Stimulated activated naive CD8-positive, alpha-beta T cell treated with anti-CD3 and anti-CD28 coated beads, Interleukin-15, amount 100 ng/mL, for 72 hours (primary cell): ENCODE results near the gene SLC38A8.

Experiments used
- ATAC-seq: fragments of 150-1000 bp; cut with Tn5 transposase; 2 replicates; pipeline ENCODE4 v1.10.0; 2021; ENCODE audit warnings: mild to moderate bottlenecking, moderate library complexity
- DNase-seq, 2 donors: peaks; one replicate each; pipeline ENCODE4 v3.0.0; 2021 to 2022
- H3K27ac Mint-ChIP-seq, 2 donors: one replicate each; pipeline ENCODE4 v1.8.0; 2022; ENCODE audit warnings: mild to moderate bottlenecking in 2 of 2, mixed read lengths in 2 of 2, moderate library complexity in 2 of 2
- H3K27me3 Mint-ChIP-seq: one replicate; pipeline ENCODE4 v1.8.0; 2022; ENCODE audit warnings: mixed read lengths
- H3K4me1 Mint-ChIP-seq: one replicate; pipeline ENCODE4 v1.8.0; 2022; ENCODE audit warnings: mild to moderate bottlenecking, mixed read lengths
- H3K4me3 Mint-ChIP-seq, 2 donors: one replicate each; pipeline ENCODE4 v1.8.0; 2022; ENCODE audit warnings: mild to moderate bottlenecking in 2 of 2, mixed read lengths in 2 of 2, moderate library complexity in 1 of 2
- H3K9me3 Mint-ChIP-seq, 2 donors: one replicate each; pipeline ENCODE4 v1.8.0; 2022; ENCODE audit warnings: mixed read lengths in 2 of 2

SLC38A8 gene

DNA sequence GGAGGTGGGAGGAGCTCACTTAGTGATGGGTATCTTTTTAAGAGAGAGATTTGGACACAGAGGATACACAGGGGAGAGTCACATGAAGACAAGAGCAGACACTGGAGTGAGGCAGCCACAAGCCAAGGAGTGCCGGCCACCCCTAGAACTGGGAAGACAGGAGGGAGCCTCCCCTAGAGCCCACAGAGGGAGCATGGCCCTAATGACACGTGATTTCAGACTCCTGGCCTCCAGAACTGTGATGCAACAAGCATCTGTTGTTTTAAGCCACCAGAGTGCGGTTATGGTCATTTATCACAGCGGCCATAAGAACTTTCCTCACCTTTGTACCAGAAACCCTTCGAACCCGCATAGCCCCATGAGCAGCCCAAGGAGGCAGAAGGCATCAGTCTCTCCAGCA is 33.3 kb downstream of the SLC38A8 start:
- Mint-ChIP-seq H3K4me1 (peaks cover 7% of the 10 kb centered on the region), H3K9me3 (peaks cover 0 to under 1% of the 10 kb centered on the region in 2 donors), H3K27ac (no peak overlapping the region), H3K27me3 (peaks cover 22% of the 10 kb centered on the region), H3K4me3 (no peak overlapping the region)
- ATAC-seq: no peak
- no peak for DNase-seq

DNA sequence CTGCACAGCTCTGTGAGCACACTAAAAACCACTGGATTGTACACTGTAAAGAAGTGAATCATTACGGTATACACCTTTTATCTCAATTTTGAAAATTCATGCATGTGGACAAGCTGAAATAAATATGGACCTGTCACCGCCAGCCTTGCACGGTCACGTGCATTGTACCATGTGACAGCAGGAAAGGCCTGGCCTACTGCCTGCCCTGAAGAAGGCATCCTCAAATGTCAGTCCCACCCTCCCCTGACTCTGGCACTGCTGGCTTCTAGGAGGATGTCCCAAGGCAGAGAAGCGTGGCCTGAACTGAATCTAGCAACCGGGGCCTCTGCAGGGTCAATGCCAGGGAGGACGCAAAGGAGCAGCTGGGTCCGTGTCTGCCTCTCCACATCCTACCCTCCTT is 34.6 kb downstream of the SLC38A8 start:
- Mint-ChIP-seq H3K27me3 (peaks cover 21% of the 10 kb centered on the region), H3K4me3 (no peak overlapping the region), H3K9me3 (no peaks in the 10 kb centered on the region), H3K4me1 (no peaks in the 10 kb centered on the region), H3K27ac (no peak overlapping the region)
- ATAC-seq: no peak
- DNase-seq: no peak

DNA sequence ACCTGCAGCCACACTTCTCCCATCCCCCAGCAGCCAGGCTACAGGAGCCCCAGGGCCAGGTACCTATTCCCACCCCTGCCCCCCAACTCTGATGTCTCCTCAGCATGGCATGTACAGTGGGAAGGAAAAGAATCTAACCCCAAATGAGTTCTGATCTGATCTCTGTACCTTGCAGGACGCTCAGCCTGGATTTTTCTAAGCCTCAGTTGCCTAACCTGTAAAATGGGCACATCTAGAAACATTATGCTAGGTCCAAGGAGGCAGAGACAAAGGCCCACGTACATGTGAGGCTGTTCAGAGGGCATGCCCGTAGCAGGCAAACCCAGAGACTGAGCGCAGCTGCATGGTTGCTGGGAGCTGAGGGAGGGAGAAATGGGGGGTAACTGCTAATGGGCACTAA is 35.1 kb downstream of the SLC38A8 start:
- ATAC-seq (no peak), DNase-seq (no peak)
- no peak overlapping the region for H3K4me3 Mint-ChIP-seq
- H3K9me3 Mint-ChIP-seq: no peaks in the 10 kb centered on the region
- no peaks in the 10 kb centered on the region for H3K4me1 Mint-ChIP-seq
- peak overlapping the region; percentile 22 to 57 for H3K27ac Mint-ChIP-seq
- peaks cover 26% of the 10 kb centered on the region for H3K27me3 Mint-ChIP-seq

DNA sequence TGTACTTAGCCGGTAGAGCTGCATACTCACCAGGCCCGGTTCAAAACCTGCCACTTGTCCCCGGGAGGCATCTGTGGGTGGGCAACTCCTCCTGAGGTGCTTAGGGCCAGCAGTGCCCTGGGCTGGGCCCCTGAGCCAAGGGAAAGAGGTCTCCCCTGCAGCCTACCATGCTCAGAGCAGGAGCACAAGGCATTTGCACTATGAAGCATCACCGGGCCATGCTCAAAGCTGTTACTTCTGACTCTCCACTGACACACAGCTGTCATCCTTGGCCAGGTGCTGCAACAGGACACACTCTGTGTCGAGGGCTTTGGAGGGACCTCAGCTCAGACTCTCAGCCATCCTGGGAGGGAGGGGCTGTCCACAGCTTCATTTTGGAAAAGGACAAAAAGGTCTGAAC is 37.2 kb downstream of the SLC38A8 start:
- Mint-ChIP-seq H3K4me3 (no peak overlapping the region), H3K9me3 (no peaks in the 10 kb centered on the region), H3K27ac (no peak overlapping the region), H3K27me3 (peaks cover 32% of the 10 kb centered on the region), H3K4me1 (no peaks in the 10 kb centered on the region)
- DNase-seq (no peak), ATAC-seq (no peak)

DNA sequence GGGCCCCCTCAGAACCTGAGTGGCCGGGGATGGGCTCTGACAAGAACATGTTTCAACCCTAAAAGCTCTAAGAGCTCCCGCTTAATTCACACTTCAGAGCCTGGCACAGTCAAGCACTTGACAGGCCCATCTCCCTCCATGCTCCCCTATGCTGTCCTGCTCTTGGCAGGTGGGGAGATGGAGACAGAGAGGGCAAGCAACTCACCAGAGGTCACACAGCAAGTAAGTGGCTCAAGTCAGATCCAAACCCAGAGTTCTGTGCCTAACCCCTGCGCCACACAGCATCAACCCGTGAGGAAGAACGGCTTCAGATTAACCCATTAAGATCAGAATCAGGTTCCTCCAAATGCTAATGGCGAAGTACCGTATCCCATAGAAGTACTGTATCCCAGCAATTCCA is 38.2 kb downstream of the SLC38A8 start:
- Mint-ChIP-seq H3K4me1 (no peaks in the 10 kb centered on the region), H3K4me3 (no peak overlapping the region), H3K27ac (no peak overlapping the region), H3K9me3 (no peaks in the 10 kb centered on the region), H3K27me3 (peaks cover 33% of the 10 kb centered on the region)
- DNase-seq (no peak), ATAC-seq (no peak)

DNA sequence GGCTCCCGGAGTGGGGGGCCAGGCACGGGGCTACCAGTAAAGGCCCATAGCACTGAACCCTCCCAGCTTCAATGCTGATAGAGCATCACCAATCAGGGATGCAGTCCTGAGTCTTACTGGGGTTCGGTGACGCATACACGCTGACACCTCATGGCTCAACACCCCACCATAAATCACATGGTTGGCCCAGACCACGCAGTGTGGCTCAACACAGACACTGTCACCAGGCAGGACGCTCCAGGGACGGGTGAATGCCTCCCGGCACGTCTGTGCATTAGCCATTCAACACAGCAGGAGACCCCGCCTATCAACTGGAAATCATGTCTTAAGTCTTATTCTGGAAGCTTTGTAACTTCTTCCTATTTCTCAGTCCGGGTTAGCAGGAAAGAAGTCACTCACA is 39.6 kb downstream of the SLC38A8 start:
- Mint-ChIP-seq H3K27ac (no peak overlapping the region), H3K4me3 (no peak overlapping the region), H3K9me3 (no peaks in the 10 kb centered on the region), H3K4me1 (no peaks in the 10 kb centered on the region), H3K27me3 (peaks cover 47% of the 10 kb centered on the region)
- no peak for ATAC-seq
- no peak for DNase-seq

DNA sequence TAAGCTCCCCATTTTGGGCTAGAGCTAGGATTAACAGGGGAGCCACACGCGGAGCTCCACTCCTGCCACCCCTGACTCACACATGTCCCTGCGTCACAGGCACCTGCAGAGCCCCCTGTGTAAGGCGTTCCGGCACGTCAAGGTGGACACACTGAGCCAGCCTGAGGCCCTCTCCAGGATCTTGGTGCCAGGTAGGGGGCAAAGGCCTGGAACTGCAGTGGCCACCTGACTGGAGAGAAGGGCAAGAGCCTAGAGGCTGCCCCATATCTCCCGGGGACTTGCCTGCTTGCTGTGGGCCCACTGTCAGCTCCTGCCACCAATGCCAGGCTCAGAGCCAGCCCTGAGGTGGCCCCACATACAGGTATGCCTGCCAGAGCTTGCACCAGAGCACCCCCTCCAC is 40.9 kb downstream of the SLC38A8 start:
- Mint-ChIP-seq H3K27ac (no peak overlapping the region), H3K4me3 (no peak overlapping the region), H3K9me3 (no peaks in the 10 kb centered on the region), H3K4me1 (no peaks in the 10 kb centered on the region), H3K27me3 (peaks cover 56% of the 10 kb centered on the region)
- DNase-seq: no peak
- ATAC-seq: no peak

DNA sequence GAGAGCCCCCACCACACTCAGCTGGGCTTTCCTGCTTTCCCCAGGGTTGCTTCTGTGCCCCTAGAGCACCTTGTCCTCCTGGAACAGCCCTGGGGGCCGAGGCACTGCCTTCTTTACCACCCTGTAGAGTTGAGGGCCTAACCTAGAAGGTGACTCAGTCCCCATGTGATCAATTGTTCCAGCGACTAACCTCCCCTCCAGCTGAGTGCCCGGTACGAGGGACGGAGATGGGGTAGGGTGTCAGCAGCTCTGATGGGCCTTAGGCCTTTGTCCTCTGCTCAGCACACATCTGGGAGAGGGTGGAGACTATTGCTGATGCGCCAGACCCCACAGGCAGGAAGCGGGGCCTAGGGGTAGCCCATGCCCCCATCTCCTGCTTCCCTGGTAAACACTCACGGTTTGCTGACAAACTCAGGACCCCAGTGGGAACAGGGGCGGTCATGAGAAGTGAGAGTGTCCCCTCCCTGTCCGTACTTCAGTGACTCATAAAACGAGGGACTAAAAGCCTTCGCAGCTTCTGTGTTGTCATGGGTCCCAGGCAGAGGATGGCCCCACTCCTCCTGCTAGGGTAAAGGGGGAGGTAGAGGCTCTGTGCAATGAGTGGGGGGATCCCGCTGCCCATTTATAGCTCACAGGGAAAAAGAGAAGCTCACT is 41.5 kb downstream of the SLC38A8 start:
- no peak for ATAC-seq
- Mint-ChIP-seq H3K9me3 (no peaks in the 10 kb centered on the region), H3K27ac (peak overlapping the region in 1 of 2 donors; percentile 19), H3K4me1 (peaks cover 2% of the 10 kb centered on the region), H3K4me3 (no peak overlapping the region), H3K27me3 (peaks cover 62% of the 10 kb centered on the region)
- DNase-seq: no peak

DNA sequence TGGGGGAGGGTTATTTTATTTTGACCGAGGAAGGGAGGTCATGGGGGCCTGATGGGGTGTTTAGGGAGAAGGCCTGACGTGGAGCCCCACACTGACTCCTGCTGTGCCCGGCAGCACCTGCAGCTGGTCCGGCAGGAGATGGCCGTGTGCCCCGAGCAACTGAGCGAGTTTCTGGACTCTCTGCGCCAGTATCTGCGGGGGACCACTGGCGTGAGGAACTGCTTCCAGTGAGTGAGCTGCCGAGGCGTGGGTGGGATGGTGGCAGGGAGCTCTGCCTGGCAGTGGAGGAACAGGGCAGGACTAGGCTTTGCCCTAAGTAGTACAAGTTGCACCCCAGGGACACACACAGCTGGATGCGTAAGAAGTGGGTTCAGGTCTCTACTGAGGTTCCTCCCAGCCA is 44.5 kb downstream of the SLC38A8 start:
- no peaks in the 10 kb centered on the region for H3K9me3 Mint-ChIP-seq
- H3K4me3 Mint-ChIP-seq: no peak overlapping the region
- H3K27me3 Mint-ChIP-seq: peaks cover 80% of the 10 kb centered on the region
- peaks cover 10% of the 10 kb centered on the region for H3K4me1 Mint-ChIP-seq
- no peak for DNase-seq
- H3K27ac Mint-ChIP-seq: no peak overlapping the region
- no peak for ATAC-seq

DNA sequence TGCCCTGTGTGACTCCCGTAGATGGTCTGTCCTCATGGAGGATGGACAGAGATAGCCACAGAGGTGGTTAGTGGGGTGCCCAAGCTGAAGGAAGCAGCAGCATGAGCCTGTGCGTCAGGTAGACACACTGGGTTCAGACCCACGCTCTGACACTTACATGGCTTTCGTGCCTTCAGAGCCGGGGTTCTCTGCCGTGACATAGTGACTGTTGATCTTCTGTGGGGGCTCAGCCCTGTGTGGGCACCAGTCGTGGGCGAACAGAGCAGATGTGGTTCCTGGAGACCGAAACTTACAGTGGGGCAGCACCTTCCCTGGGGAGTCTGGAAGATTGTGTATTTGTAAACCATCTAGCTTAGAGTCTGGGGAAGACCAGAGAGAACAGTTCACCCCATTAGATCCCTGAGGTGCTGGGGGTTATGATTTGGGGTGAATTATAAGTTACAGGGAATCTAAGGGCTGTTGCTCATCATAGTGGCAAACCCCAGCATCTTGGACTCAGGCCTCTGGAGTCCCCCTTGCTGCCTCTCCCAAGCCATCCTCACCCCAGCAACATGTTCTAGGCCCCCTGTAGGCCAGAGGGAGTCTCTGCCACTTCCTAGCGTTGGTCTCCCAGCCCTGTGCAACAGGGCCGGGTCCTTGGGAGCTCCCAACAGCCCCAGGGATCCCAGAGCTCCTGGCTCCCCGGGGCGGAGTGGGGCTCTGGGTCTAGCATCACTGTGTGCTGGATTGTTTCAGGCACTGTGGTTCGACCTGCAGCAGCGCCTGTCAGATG is 45.9 kb downstream of the SLC38A8 start:
- ATAC-seq (no peak), DNase-seq (no peak)
- peaks cover 5 to 6% of the 10 kb centered on the region in 2 donors for H3K9me3 Mint-ChIP-seq
- H3K4me1 Mint-ChIP-seq: peaks cover 10% of the 10 kb centered on the region
- no peak overlapping the region for H3K4me3 Mint-ChIP-seq
- H3K27ac Mint-ChIP-seq: no peak overlapping the region
- peaks cover 82% of the 10 kb centered on the region for H3K27me3 Mint-ChIP-seq

DNA sequence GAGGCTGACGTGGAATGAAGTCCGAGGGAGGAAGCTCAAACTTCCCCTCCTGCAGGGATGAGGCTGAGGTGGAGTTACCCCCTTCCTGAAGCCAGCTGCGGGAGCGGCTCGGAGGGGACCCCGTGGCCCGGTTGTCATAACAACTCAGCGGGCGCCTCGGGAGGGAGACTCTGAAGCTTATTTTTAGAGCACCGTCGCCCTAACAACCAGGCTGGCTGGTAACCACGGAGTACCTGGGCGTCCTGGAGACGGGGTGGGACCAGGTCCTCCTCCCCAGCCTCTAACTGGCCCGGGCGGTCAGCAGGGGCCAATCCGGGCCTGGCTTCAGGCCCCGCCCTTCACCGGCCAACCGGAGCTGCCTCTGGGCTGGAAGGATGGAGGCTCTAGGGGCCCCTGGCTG is 46.8 kb downstream of the SLC38A8 start:
- peaks cover 10% of the 10 kb centered on the region for H3K4me1 Mint-ChIP-seq
- peak overlapping the region in 1 of 2 donors; percentile 27 for H3K4me3 Mint-ChIP-seq
- peaks cover 81% of the 10 kb centered on the region for H3K27me3 Mint-ChIP-seq
- H3K27ac Mint-ChIP-seq: peak overlapping the region in 1 of 2 donors; percentile 49
- H3K9me3 Mint-ChIP-seq: peaks cover 5 to 7% of the 10 kb centered on the region in 2 donors
- DNase-seq (no peak), ATAC-seq (peak; percentile 41)

DNA sequence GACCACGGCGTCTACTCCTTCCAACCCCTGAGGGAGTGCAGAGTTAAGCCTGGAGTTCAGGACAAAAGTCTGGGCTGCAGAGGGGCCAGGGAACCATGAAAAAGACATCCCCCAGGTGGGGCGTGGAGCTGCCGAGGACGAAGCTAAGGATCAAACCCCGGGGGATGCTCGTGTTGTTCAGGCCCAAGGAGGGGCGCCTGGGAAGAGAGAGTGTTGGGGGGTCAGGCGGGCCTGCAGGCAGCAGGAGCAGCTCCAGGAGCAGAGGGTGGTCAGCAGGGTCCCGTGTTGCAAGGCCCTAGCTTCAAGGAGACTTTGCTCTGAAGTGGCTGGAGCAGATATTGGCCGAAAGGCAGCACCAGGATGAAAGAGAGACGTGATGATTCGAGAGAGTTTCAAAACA is 47.9 kb downstream of the SLC38A8 start:
- H3K9me3 Mint-ChIP-seq: peaks cover 5 to 7% of the 10 kb centered on the region in 2 donors
- DNase-seq (no peak), ATAC-seq (no peak)
- peaks cover 10% of the 10 kb centered on the region for H3K4me1 Mint-ChIP-seq
- no peak overlapping the region for H3K27ac Mint-ChIP-seq
- no peak overlapping the region for H3K4me3 Mint-ChIP-seq
- peaks cover 86% of the 10 kb centered on the region for H3K27me3 Mint-ChIP-seq

DNA sequence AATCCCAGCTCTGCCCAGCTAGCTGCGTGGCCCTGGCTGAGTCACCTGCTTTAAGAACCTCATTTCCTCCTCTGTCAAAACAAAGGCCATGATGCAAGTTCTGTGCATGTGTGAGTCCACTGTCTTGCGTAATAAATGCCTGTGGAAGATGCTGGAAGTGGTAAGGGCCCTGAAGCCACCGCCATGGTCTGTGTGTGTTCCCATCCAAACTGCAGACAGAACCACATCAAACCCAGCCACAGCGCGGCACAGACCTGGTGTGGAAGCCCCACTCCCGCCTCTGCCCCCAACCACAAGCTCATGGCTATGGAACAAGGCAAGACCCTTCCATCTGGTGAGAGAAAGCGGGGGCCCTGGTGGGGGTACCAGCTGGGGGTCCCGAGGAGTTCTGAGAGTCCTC is 48.5 kb downstream of the SLC38A8 start:
- DNase-seq (peak in 1 of 2 donors; percentile 17), ATAC-seq (peak; percentile 73)
- H3K4me3 Mint-ChIP-seq: no peak overlapping the region
- peaks cover 5 to 7% of the 10 kb centered on the region in 2 donors for H3K9me3 Mint-ChIP-seq
- H3K27me3 Mint-ChIP-seq: peaks cover 89% of the 10 kb centered on the region
- H3K27ac Mint-ChIP-seq: peak overlapping the region in 1 of 2 donors; percentile 19
- H3K4me1 Mint-ChIP-seq: peaks cover 10% of the 10 kb centered on the region

DNA sequence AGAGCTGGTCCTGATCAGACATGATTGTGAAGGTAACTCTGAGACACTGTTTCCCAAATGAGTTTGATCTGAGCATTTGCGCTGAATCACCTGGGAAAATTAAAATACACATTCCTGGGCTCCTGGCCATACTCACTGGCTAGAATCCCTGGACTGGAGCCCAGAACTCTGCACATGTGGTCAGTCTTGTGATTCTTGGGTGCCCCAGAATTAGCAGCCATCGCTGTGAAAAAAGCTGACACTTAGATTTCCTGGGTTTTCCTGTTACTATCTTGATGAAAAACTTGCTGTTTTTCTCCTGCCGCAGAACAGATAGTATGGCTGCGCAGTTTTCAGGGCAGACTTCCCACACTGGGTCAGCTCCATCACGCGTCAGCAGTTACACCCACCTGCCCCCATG is 50.0 kb downstream of the SLC38A8 start:
- no peak overlapping the region for H3K27ac Mint-ChIP-seq
- peaks cover 10% of the 10 kb centered on the region for H3K4me1 Mint-ChIP-seq
- H3K9me3 Mint-ChIP-seq: peaks cover 5 to 7% of the 10 kb centered on the region in 2 donors
- H3K27me3 Mint-ChIP-seq: peaks cover 88% of the 10 kb centered on the region
- H3K4me3 Mint-ChIP-seq: no peak overlapping the region
- ATAC-seq (no peak), DNase-seq (no peak)

DNA sequence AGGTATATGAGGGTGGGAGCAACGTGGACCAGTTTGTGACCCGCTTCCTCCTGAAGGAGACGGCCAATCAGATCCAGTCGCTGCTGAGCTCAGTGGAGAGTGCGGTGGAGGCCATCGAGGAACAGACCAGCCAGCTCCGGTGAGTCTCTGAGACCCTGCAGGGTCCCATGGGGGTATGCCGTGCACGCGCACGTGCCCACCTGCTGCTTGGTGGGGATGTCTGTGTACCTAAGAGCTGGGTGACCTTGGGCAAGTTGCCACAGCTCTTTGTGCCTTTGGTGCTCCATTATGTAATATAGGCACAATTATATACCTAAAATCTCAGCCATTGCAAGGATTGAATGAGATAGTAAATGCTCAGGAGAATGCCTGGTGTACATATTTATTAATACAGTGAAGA is 52.1 kb downstream of the SLC38A8 start:
- Mint-ChIP-seq H3K27ac (no peak overlapping the region), H3K4me3 (no peak overlapping the region), H3K9me3 (peaks cover 5 to 7% of the 10 kb centered on the region in 2 donors), H3K4me1 (peaks cover 2% of the 10 kb centered on the region), H3K27me3 (peaks cover 70% of the 10 kb centered on the region)
- DNase-seq (no peak), ATAC-seq (no peak)

DNA sequence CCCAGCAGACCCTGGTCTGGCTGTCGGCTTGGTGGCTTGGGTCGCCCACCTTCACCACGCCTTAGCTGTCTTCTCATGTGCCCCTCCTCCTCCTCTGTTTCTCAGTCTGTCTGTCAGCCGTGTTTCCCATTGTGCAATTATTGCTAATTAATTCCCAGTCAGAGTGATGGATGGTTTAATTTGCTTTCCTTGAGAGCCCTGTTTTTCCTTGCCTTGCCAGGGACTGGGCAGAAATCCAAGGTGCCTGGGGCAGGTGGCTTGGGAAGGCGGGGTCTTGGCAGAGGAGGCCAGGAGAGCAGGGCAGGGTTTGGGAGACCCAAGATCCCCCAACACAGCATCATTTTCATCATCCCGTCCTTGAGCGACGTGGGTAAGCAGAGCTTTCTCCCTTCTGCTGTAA is 53.3 kb downstream of the SLC38A8 start:
- no peak overlapping the region for H3K4me3 Mint-ChIP-seq
- no peak overlapping the region for H3K27ac Mint-ChIP-seq
- peaks cover 5 to 7% of the 10 kb centered on the region in 2 donors for H3K9me3 Mint-ChIP-seq
- DNase-seq: no peak
- ATAC-seq: no peak
- H3K27me3 Mint-ChIP-seq: peaks cover 58% of the 10 kb centered on the region
- H3K4me1 Mint-ChIP-seq: no peaks in the 10 kb centered on the region
